HG02763 (cell line): ENCODE data around the gene MRRF.
"Not testable (repeated sequence)": the region's sequence is repeated elsewhere in the genome, so short reads cannot be mapped to it uniquely, and the experiment has no call there.

Source experiments
- ATAC-seq: cut with Tn5 transposase; IDR thresholded peaks from one replicate; pipeline ENCODE4 v1.9.1; 2021; ENCODE audit warnings: mild to moderate bottlenecking, moderate library complexity; ENCODE audit not compliant: unreplicated experiment

The MRRF gene

DNA sequence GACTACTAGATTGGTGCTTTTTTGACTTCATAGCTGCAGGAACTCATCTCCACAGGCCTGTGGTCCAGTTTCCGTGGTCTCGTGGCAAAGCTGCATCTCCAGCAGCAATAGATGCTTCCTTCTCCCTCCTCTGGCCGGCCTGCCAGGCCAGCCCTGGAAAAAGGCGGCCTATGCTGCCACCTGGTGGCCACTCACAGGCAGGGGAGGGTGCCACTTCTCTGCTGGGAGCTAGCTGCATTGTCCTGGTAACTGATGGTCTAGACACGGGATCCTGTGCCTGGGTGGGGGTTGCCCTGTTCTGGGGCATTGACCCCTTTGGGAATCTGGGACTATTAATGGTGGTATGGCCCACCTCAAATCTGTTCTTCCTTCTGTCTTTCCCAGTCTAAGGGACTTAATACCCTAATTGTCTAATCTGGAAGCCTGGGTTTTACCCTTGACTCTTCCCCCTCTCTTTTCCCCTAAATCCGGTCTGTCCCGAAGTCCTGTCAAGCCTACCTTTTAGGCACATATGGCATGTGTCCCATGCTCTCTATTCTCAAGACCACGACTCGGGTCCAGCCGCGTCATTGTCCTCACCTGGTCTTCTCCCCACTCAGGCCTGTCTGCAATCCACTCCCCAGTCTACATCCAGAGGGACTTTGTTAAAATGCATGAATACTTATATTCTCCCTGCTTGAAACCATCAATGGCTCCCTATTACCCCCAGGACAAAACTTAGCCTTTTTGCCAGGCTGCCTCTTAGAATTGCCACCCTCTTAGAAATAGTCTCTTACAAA is 86.1 kb downstream of the MRRF start:
- ATAC-seq: no peak

DNA sequence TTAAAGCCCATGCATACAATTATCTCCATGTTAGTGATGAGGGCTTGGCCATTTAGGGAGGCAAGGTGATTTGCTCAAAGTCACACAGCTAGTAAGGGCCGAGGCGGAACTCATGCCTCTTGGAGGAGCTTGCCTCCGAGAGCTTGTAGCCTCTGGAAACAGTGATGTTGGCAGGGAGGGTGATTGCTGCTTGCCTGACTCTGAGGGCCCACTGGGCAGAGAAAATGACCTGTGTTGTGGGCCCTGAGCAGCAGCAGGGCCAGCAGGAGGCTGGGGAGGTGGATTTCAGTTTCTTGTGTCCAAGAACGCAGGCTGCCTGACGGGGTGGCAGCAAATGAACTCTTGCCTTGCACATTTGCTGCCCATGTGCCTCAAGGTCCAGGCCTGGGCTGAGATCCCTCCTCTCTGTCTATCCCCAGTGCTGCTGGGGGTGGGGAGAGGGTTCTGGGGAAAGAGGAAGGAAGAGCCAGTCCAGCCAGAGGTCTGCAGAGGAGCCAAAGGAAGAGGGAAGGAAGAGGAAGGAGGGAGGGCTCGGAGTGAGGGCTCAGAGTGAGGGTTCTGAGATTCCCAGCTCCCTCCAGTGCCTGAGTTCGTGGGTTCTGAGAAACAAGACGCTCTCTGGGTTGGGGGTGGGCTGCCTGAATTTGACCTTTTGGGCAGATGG is 90.0 kb downstream of the MRRF start:
- no peak for ATAC-seq

DNA sequence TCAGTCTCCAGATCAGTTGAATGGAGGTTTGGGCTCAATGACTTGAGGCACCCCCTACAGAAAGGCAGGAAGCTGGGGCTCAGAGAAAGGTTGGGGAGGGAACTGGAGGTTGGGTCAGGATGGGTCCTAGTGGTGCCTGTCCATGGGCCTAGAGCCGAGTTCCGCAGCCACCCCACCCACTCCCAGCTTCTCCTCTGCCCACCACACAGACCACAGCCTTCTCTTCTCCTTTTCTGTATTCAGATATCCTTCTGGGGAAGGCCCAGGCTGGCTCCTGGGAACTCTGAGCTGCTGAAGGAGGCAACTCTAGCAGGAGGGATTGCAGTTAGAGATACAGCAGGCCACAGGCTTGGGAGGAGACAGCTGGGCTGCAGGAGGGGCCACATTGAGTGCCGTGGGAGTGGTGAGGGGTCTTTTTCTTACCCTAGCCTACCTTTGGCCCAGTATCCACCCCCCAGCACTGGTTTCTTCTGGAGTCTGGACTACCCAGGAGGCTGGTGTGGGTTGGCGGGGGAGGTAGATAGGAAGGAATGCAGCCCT is 90.7 kb downstream of the MRRF start:
- ATAC-seq: no peak

DNA sequence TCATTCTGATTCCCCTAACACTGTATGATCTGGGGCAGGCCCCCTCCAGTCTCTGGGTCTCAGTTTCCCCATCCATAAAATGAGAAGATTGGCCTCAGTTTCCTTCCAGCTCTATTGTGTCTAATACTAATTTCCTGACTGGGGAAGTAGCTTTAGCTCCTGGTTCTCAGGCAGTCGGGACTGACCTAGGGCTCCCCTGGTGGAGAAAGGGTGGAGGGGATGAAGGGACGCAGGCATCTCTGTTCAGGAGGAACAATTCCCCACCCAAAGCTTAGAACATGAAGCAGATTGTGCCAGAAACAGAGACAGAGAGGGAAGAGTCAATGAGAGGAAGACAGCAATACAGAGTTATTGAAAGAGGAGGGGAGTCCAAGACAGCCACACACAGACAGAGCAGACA is 91.9 kb downstream of the MRRF start:
- no peak for ATAC-seq

DNA sequence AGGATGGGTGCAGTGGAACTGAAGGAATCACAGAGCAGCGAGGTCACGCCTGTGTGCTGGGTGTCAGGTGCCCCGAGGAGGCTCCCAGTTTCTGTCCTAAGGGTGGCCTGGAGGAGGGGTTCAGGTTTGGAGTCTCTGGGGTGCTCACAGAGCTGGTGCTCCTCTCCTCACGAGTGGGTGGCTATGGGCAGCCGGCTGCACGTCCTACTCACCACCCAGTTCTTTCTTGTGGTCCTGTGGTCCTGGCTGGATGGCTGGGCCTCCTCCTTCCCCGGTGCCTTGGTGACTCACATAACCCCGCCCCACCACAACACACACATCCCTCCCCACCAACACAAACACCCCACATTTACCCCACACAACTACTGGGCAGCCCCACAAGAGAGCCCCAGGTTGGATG is 96.2 kb downstream of the MRRF start:
- ATAC-seq: no peak

DNA sequence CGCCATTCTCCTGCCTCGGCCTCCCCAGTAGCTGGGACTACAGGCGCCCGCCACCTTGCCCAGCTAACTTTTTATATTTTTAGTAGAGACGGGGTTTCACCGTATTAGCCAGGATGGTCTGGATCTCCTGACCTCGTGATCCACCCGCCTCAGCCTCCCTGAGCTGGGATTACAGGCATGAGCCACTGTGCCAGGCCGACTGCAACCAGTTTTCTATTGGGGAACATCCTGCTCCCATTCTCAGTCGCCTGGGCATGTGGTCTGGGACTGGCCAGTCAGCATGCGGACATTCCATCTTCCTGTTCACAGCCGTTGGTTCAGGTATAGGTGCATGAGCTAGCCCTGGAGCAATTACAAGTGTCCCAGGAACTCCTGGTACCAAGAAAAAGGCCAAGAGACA is 98.4 kb downstream of the MRRF start:
- not testable (repeated sequence) for ATAC-seq

DNA sequence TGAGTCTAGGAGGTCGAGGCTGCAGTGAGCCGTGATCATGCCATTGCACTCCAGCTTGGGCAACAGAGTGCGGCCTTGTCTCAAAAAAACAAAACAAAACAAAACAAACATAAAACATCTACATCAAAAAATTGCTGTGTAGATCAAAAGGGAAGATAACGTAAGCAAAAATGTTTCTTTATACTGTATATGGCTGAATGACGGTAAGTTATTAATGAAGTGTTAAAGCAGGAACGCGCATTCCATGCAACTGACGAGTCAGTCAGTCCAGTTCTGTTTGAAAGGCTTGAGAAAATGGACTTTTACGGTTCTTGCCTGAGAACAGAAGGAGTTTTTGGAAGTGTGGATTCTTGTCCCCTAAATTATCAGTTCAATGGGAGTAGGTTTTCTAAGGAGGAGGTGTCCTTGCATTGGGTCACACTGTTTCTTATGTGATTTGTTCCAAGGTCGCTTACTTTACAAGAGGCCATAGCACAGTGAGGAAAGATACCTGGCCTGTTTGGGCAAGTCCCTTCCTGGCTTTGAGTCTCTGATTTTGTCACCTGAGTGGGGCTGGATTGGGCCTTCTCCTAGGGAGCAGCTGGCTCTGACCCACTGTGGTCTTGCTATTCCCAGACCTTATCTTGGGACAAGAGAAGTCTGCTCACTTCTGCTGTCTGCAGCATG is 99.6 kb downstream of the MRRF start:
- no peak for ATAC-seq

DNA sequence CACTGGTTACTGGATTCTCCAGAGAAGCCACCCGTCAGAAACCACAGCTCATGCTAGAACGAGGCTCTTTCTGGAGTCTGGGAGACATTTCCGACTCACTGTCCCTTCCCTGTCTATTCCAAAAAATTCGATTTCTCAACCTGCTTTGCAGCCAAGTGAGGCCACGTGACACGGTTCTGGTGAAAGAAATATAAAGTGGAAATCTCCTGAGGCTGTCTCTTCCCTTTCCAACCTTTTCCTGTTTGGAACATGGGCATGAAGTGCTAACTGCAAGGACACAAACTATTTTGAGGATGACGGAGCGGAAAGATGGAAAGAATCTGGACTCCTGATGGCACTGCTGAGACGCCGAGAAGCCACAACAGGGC is 100.1 kb downstream of the MRRF start:
- ATAC-seq: no peak

DNA sequence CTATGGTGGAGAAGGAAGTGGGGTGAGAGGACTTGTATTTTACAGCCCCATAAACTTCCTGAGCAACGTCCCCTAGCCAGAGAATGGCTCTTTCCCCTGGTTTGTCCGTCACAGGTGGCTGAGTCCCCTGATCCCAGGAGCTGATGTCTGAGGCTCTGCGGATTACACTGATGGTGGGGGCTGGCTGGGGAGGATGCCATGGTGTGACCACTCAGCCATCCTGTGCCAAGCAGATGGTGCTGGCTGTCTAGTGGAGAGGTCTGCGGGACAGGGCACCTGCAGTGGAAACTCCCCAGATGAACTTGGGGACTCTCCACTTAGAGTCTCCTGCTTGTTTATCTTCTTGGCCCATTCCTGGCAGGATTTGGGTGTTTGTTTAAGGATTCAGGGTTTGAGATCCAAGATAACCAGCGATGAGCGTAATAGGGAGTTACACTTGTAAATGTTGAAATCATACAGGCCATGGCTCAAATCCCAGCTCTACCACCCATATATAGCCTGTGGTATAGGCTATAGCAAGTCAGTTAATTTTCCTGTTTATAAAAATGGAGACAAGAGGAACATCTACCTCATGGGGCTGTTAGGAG is 101.5 kb downstream of the MRRF start:
- no peak for ATAC-seq

DNA sequence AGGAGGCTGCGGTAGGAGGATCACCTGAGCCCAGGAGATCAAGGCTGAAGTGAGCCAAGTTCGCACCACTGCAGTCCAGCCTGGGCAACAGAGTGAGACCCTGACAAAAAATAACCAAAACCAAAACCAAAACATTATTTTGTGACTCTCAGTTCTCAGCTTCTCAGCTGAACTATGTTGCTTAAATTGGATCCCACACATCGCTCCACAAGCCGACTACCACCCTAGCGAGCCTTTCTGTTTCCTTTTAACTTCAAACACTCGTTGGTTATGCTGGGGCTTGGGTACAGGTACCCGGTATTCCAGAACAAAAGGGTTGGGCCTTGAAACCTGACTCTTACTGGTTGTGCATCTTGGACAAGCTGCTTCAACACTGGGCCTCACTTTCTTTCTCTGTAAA is 102.4 kb downstream of the MRRF start:
- ATAC-seq: no peak

DNA sequence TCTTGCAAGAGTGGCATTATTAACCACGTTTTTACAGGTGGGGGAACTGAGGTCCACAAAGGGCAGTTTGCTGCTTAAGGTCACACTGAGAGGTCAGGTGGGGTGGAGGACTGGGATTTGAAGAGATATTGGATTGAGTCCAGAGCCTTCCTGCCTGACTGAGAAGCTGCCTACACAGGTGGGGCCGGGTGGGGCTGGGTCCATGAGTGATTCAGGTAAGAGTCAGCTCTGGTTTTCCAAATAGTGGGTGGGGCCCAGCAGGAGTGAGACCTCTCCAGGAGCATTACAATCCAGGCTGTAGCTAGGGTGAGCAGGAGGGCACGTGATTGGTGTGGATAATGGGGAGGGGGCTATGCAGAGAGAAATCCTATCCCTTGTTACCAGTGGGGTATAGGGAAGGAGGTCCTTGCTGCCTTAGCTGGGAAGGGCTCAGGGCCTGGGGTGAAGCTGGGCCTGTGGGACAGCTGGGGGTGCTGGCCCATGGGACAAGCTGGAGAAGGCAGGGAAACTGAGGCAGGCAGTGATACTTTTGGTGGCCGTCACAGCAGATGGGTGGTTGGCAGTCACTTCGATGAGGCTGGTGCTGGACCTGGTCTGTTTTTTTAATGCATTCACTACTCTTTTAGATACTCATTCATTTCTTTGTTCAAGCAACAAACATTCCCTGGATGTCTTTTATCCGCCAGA is 103.2 kb downstream of the MRRF start:
- ATAC-seq: no peak

DNA sequence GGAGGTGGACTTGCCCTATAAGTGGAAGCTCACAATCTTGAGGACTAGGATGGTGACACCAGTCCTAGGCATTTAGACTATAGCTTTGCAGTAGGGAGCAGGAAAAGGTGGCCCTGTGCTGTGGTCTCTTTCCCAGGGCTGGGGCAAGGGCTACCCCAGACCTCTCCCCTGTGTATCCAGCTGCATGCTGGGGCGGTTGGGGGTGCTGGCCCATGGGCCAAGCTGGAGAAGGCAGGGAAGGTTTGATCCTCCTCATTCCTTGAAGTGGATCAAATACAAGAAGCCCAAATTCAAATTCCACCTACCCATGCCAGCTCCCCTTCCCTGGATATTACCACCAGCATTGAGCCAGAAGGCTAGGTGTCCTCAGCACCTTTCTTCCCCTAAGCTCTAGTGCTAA is 104.0 kb downstream of the MRRF start:
- no peak for ATAC-seq

DNA sequence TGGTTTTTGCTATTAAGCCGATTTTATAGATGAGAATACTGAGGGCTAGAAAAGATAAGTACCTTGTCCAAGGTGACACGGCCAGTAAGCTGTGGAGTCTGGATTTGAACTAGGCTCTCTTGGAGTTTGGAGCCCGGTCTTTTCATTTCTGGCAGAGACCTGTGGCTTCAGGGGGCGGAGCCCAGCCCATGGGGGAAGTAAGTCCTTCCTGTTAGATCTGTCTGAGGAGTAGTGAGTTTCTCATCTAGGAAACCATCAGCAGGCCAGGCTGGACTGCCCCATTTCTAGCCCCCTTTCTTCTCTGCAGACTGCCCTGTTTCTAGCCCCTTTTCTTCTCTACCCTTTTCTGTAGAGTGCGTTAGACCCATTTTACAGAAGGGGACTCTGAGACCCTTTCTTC is 105.6 kb downstream of the MRRF start:
- no peak for ATAC-seq

DNA sequence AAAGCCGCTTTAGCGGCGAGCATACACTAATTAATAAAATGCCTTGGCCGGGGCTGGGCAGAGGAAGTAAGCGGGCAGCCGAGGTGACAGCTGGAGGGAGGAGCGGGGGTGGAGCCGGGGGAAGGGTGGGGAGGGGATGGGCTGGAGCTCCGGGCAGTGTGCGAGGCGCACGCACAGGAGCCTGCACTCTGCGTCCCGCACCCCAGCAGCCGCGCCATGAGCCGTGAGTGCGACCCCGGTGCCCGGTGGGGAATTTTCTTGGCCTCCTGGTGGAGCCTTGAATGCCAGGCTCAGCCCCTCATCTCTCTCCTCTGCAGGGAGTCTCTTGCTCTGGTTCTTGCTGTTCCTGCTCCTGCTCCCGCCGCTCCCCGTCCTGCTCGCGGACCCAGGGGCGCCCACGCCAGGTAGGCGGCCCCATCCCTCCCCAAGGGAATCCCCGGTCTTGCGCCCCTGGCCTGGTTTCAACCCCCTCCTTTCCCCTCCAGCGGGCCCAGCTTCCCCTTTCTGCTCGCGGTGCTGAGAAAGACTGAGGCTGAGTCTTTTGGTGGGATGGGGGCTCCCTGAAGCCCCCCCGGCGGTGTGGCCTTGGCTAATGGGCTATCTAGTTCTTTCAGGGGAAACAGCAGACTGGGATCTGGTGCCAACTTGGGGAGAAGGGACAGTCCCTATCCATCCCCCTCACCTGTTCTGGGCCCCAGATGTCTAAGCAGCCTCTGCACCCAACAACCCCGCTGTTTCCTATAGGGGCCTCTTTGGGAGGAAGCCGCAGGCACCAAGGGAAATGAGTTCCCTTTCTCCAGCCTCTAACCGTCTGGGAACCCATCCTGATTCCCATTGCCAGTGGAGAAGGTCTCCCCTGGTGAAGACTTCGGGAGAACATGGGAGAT is 106.4 kb downstream of the MRRF start, which contains the start of gene PTGS1:
TSS of gene PTGS1 (plus strand) at position 156 of the 887 bp plus-strand sequence. CDS start at position 217, 61 bp downstream.
- peak; percentile 55 for ATAC-seq

DNA sequence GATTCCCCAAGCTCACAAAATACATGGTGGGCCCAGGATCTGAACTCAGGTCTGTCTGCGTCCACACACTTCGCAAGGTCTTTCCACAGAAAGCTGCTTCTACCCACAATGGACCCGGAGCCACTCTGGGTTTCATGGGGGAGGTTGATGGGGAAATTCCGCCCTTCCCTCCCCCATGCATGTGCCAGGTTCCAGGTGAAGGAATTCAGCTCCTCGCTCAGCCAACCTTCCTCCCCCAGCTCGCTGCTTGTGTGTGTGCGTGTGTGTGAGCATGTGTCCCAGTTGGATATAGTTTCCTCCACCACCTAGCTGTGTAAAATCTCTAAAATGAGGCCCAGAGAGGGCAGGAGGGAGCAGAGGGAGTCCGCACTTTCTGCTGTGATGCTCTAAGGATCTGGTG is 107.2 kb downstream of the MRRF start:
- ATAC-seq: no peak

DNA sequence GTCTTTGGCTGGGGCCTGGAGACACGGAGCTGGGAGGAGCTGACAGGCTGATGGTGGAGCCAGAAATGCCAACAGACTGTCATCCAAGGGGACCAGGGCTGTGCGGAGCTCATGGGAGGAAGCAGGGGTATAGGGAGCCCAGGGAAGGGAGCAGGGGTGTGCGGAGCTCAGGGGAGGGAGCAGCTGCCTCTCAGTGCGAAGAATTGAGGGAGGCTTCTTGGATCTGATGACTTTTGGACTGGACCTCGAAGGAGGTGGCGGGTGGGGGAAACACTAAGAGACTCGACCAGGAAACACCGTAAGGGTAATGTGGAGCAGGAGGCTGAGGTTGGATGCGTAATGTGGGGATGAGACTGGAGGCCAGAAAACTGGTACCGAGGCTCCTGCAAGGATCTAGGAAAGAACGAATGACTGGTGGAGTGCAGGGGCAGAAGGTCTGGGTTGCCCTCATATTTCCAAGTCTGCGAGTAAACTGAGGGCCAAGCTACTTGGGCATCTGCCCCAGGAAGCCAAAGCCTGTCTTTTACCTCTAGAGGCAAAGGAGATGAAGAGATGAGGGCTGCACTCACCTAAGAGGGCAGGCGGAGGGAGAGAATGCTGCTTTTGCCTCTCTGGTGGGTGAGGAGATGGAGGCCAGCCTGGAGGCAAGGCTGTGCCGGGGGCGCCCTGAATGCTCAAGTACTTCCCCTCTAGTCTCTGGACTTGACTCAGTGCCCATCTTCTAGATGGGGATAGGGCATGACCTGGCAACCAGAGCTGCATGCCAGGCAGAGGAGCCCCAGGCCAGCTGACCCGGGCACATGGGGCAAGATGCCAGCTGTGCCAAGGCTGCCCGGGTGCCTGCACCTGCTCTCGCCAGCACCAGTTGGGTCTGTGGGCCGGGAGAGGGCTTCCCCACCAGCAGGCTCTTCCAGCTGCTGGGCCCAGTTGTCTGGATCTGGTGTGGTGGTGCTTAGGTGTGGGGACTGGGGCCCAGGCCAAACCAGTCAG is 108.5 kb downstream of the MRRF start:
- no peak for ATAC-seq

DNA sequence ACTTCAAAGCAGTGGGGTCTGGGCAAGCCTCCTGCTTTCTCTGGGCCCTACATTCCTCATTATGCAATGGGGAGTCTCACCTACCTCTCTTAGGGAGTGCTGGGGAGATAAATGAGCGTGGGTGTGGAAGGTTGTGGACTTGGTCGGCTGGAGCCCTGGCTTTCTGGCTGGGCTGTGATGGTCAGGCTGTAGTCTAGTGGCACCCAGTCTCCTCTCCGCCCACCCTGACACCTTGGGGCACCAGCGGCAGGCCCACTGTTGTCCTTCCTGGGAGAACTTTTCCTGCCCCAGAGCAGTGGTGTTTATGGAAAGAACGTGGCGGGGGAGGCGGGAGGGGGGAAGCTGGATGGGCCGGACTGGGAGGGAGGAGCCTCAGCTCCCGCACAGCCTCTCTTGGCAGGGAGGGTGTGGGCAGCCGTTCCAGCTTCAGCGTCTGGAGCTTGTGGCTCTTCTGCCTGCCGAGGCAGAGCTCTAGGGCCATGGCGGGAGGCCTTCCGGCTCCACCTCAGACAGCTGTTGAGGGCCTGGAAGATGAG is 110.3 kb downstream of the MRRF start:
- no peak for ATAC-seq

DNA sequence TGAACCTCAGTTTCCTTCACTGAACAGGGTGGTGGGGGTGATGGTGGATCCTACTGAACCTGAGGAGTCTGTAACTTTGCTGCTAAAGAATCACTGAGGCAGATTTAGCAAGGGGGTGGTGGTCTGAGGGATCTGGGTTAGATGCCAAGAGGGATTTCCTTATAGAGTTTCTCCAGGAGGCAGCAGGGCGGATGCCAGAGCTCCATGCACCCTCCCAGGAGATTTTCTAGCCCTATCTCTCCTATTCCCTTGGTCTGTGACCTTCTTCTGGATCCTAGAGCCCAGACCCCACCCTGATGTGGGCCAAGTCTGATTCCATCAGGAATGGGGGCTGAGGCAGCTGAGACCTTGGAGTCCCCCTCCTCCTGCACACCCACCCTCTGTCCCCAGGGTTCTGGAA is 112.1 kb downstream of the MRRF start:
- no peak for ATAC-seq
